ACHN (cell line): ENCODE measurements around the gene MRPS33.
"Not testable (repeated sequence)": the region's sequence is repeated elsewhere in the genome, so short reads cannot be mapped to it uniquely, and the experiment has no call there.

Experiments
- DNase-seq: peaks from one replicate; pipeline ENCODE4 v3.0.0-alpha.2; 2015
- in situ Hi-C: cut with HindIII; loops from 2 replicates; pipeline ENCODE4 v1.10.0; 2017; ENCODE audit warnings: low sequenced_read_pairs, low pct_ligation_motif_present, low pct_unique_long_range_greater_than_20kb

Gene MRPS33

GRCh38 chr7:140967438-140967837, 47.3 kb downstream of the MRPS33 start:
- DNase-seq = no peak
- in situ Hi-C loops = no loop called here

GRCh38 chr7:140966561-140967233, 48.1 kb downstream of the MRPS33 start:
- DNase-seq = no peak
- in situ Hi-C loops = no loop called here

DNA sequence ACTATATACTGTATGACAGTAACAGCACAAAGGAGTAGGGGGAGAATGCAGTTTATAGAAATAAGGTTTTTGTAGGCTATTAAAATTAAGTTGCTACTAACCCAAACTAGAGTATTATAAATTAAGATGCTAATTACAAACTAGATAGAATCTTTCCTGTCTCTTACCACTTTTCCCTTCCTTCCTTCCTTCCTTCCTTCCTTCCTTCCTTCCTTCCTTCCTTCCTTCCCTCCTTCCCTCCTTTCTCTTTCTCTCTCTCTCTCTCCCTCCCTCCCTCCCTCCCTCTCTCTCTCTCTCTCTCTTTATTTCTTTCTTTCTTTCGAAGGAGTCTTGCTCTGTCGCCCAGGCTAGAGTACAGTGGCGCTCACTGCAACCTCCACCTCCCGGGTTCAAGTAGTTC, 53.6 kb downstream of the MRPS33 start:
- no peak for DNase-seq
- in situ Hi-C loops = no loop called here

GRCh38 chr7:140956997-140957396, 57.8 kb downstream of the MRPS33 start:
- in situ Hi-C loops, DNase-seq: not testable (repeated sequence)
